Fibroblast of skin of right biceps (primary cell): ENCODE data around the gene GDPD1.
"Not testable (repeated sequence)": the region's sequence is repeated elsewhere in the genome, so short reads cannot be mapped to it uniquely, and the experiment has no call there.

Experiments used
- DNase-seq: peaks from one replicate; pipeline ENCODE4 v3.0.0-alpha.2; 2013

Gene GDPD1

GRCh38 chr17:59254742-59255141 is 34.4 kb downstream of the GDPD1 start:
- DNase-seq: no peak

- DNase-seq: no peak
Measured at GRCh38 chr17:59257101-59257500, 36.8 kb downstream of the GDPD1 start.

GRCh38 chr17:59260722-59261121 is 40.4 kb downstream of the GDPD1 start:
- no peak for DNase-seq

- no peak for DNase-seq
Measured at GRCh38 chr17:59266745-59267144, 46.4 kb downstream of the GDPD1 start.

DNA sequence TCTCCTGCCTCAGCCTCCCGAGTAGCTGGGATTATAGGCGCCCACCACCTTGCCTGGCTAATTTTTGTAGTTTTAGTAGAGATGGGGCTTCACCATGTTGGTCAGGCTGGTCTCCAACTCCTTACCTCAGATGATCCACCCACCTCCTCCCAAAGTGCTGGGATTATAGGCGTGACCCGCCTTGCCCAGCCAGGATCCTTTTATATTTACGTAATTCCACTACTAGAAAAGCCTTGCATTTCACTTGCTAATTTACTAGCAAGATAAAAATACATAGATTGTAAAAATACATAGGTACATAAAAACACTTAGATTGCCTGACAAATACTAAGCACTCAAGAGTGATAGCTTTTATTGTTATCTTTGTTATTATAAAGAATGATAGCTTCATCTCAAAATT is 47.5 kb downstream of the GDPD1 start:
- DNase-seq: no peak

DNA sequence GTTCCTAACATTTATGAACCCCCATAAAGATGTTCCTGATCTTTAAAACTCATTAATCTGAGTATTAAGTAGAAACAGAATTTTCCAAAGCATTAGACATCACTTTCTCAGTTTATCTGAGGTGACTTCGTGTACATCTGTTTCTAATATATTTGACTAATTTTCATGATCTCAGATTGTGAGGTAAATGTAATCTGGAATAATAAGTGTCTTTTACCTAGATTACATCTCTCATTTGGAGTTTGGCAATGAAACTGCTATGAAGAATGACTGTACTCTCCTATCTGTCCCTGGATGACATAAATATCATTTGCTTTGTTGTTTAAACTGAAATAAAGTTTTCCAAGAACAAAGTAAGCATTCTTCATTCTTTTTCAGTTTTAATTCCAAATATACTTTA is 55.3 kb downstream of the GDPD1 start:
- DNase-seq: no peak

GRCh38 chr17:59277031-59277430 is 56.7 kb downstream of the GDPD1 start:
- DNase-seq: no peak

- DNase-seq: no peak
Measured at GRCh38 chr17:59278406-59278805, 58.1 kb downstream of the GDPD1 start.

GRCh38 chr17:59284317-59284716 is 64.0 kb downstream of the GDPD1 start:
- no peak for DNase-seq

- peak; percentile 36 for DNase-seq
Measured at GRCh38 chr17:59287452-59287851, 67.1 kb downstream of the GDPD1 start.

DNA sequence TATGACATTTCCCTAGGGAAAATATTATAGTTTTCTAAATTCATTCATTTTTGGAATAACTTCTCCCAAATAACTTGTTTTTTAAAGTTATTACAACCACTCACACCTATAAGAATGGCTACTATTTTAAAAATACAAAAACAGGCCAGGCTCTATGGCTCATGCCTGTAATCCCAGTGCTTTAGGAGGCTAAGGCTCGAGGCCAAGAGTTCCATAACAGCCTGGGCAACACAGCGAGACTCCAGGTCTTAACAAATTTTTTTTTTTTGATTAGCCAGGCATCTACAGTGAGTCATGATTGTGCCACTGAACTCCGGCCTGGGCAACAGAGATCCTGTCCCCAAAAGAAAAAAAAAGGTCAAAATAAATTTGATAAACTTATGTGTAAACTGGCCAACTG is 67.6 kb downstream of the GDPD1 start:
- DNase-seq: no peak

DNA sequence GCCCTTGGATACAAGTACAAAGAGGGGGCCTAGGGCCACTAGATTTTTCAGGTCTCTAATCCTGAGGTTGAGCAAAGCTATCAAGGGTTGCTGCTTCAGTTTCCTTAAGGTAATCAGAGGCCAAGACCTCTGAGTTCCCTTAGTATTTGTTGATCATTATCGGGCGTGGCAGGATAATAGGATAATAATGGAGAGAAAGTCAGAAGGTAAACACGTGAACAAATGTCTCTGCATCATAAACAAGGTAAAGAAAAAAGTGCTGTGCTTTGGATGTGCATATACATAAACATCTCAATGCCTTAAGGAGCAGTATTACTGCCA is 69.6 kb downstream of the GDPD1 start:
- no peak for DNase-seq

DNA sequence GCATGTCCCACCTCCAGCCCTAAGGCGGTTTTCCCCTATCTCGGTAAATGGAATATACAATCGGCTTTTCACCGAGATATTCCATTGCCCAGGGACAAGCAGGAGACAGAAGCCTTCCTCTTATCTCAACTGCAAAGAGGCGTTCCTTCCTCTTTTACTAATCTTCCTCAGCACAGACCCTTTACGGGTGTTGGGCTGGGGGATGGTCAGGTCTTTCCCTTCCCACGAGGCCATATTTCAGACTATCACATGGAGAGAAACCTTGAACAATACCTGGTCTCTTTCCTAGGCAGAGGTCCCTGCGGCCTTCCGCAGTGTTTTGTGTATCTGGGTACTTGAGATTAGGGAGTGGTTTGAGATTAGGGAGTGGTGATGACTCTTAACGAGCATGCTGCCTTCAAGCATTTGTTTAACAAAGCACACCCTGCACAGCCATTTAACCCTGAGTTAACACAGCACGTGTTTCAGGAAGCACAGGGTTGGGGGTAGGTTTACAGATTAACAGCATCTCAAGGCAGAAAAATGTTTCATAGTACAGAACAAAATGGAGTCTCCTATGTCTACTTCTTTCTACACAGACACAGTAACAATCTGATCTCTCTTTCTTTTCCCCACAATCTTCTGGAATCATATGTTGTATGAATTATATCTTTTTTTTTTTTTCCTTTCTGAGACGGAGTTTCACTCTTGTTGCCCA is 70.1 kb downstream of the GDPD1 start:
- not testable (repeated sequence) for DNase-seq

GRCh38 chr17:59292174-59292523 is 71.8 kb downstream of the GDPD1 start:
- no peak for DNase-seq

GRCh38 chr17:59296190-59296589 is 75.9 kb downstream of the GDPD1 start:
- no peak for DNase-seq

DNA sequence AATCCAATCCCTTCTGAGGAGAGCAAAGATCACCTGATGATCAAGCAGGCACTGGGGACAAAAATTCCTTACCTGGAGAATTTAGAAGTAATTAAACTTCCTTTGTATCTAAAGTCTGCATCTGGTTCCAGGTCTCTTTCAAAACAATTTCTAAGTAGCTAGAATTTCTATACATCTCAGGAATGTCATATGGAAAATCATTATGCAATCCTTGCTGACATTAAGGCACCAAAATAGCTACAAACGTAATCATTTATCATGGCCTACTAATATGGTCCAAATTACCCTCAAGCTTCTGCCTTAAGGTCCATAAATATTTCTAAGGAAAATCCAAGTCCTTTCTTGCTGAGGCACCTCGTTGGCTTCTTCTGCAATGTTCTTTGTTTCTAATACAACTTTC is 78.2 kb downstream of the GDPD1 start:
- DNase-seq: peak; percentile 42

GRCh38 chr17:59299400-59300092 is 79.2 kb downstream of the GDPD1 start:
- no peak for DNase-seq

DNA sequence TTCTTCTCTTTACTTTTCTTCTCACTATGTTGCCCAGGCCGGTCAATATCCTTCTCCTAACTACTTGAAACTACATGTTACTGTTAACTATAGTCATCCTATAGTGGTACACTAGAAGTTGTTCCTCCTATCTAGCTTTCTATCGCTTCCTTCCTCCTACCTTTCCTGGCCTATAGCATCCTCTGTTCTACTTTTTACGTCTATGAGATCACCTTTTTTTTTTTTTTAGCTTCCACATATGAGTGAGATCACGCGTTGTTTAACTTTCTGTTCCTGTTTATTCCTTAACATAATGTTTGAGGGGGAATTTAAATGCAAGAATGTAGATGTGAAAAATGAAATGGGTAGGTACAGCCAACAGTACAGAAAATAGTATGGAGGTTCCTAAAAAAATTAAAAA is 80.6 kb downstream of the GDPD1 start:
- no peak for DNase-seq

DNA sequence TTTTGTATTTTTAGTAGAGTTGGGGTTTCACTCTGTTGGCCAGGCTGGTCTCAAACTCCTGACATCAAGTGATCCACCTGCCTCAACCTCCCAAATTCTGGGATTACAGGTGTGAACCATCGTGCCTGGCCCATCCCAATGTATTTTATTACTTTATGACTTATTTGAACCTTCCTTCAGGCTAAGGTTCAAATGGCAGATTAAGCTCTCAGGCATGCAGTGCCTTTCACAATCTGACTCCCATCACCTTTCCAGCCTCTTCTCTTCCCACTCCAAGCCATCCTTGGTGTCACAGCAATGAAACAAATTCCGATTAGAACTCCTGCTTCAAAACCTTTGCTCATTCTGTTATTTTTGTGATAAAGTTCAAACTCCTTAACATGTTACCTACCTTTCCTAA is 84.5 kb downstream of the GDPD1 start:
- no peak for DNase-seq

- no peak for DNase-seq
Measured at GRCh38 chr17:59310263-59310920, 90.1 kb downstream of the GDPD1 start.

DNA sequence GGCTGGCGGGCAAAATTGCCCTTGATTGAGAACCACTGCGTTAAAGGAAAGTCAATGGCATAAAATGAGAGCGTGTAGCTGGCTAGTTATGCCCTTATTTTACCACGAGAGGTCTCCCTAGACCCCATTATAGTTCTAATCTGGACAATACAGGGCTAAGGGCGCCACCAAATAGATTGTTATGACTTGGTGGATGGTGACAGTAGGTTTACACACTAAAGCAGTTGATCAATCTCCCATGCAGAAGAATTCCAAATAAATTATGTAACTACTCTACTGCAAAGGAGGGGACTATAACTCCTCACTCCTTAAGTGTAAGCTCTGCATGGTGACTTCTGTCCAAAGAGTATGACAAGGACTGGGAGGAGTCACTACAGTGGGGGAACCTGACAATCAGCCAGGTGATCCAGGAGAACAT is 90.7 kb downstream of the GDPD1 start:
- DNase-seq: peak; percentile 61

GRCh38 chr17:59311521-59311920 is 91.2 kb downstream of the GDPD1 start:
- DNase-seq: not testable (repeated sequence)

GRCh38 chr17:59315866-59316265 is 95.6 kb downstream of the GDPD1 start:
- no peak for DNase-seq
